ENCODE measurements around the gene COPZ2. TPM values are rescaled to one million over a fixed set of nuclear protein-coding genes. Genes with fewer than 3 reads are reported as not detected.

Gene COPZ2
- total and polyA plus RNA-seq, 9 of the 15 experiments (the other 6 are each of a cell fraction or from before 2014, with no cell fraction given), result 0.22 to 0.49 TPM; not detected in 7

GRCh38 chr17:48011405-48012150, 26.0 kb downstream of the COPZ2 start (continued):
- TF ChIP-seq ZBTB5 (IDR thresholded peaks at IDR 0.05), result no peak
- TF ChIP-seq DPF2 (IDR thresholded peaks at IDR 0.05), result peak; percentile 65; the same call in 1 of the 2 replicates
- TF ChIP-seq KLF13 (tag; IDR thresholded peaks at IDR 0.05; ENCODE audit: borderline replicate concordance, low read depth), result no peak
- TF ChIP-seq HLTF (IDR thresholded peaks at IDR 0.05), result no peak
- TF ChIP-seq SAP30 (IDR thresholded peaks at IDR 0.05; ENCODE audit: borderline replicate concordance, insufficient read depth, low read depth, low read length, poor library complexity, severe bottlenecking), result no peak
- TF ChIP-seq POLR2A (conservative IDR thresholded peaks at IDR 0.05), result no peak
- TF ChIP-seq, protein P1, sequence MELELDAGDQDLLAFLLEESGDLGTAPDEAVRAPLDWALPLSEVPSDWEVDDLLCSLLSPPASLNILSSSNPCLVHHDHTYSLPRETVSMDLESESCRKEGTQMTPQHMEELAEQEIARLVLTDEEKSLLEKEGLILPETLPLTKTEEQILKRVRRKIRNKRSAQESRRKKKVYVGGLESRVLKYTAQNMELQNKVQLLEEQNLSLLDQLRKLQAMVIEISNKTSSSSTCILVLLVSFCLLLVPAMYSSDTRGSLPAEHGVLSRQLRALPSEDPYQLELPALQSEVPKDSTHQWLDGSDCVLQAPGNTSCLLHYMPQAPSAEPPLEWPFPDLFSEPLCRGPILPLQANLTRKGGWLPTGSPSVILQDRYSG (tag; conservative IDR thresholded peaks at IDR 0.05; ENCODE audit: low read depth), result 0 out of 2 replicates have a peak, but pooled peaks have one; percentile 23
- TF ChIP-seq, protein P2, sequence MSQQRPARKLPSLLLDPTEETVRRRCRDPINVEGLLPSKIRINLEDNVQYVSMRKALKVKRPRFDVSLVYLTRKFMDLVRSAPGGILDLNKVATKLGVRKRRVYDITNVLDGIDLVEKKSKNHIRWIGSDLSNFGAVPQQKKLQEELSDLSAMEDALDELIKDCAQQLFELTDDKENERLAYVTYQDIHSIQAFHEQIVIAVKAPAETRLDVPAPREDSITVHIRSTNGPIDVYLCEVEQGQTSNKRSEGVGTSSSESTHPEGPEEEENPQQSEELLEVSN (IDR thresholded peaks at IDR 0.05; ENCODE audit: borderline replicate concordance in 1 of 2, extremely low read depth in 1 of 2, insufficient read depth in 1 of 2, insufficient read length in 1 of 2, low read depth in 1 of 2, low read length in 1 of 2, poor library complexity in 1 of 2, severe bottlenecking in 1 of 2), result peak; percentile 22 to 23
- TF ChIP-seq, protein P3, sequence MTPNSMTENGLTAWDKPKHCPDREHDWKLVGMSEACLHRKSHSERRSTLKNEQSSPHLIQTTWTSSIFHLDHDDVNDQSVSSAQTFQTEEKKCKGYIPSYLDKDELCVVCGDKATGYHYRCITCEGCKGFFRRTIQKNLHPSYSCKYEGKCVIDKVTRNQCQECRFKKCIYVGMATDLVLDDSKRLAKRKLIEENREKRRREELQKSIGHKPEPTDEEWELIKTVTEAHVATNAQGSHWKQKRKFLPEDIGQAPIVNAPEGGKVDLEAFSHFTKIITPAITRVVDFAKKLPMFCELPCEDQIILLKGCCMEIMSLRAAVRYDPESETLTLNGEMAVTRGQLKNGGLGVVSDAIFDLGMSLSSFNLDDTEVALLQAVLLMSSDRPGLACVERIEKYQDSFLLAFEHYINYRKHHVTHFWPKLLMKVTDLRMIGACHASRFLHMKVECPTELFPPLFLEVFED (CRISPR knock-in tag; conservative IDR thresholded peaks at IDR 0.05), result peak; percentile 50; the same call in 1 of the 2 replicates
- no peak for TF ChIP-seq TARDBP (IDR thresholded peaks at IDR 0.05)
- TF ChIP-seq, protein P4, sequence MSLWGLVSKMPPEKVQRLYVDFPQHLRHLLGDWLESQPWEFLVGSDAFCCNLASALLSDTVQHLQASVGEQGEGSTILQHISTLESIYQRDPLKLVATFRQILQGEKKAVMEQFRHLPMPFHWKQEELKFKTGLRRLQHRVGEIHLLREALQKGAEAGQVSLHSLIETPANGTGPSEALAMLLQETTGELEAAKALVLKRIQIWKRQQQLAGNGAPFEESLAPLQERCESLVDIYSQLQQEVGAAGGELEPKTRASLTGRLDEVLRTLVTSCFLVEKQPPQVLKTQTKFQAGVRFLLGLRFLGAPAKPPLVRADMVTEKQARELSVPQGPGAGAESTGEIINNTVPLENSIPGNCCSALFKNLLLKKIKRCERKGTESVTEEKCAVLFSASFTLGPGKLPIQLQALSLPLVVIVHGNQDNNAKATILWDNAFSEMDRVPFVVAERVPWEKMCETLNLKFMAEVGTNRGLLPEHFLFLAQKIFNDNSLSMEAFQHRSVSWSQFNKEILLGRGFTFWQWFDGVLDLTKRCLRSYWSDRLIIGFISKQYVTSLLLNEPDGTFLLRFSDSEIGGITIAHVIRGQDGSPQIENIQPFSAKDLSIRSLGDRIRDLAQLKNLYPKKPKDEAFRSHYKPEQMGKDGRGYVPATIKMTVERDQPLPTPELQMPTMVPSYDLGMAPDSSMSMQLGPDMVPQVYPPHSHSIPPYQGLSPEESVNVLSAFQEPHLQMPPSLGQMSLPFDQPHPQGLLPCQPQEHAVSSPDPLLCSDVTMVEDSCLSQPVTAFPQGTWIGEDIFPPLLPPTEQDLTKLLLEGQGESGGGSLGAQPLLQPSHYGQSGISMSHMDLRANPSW (CRISPR knock-in tag; IDR thresholded peaks at IDR 0.05), result no peak
- TF ChIP-seq RAD21 (CRISPR knock-in tag; conservative IDR thresholded peaks at IDR 0.05 in 1 of 2, IDR thresholded peaks at IDR 0.05 in 1 of 2), result peak; percentile 34 to 67
- no peak for TF ChIP-seq ZNF174 (CRISPR knock-in tag; IDR thresholded peaks at IDR 0.05)
- no peak for TF ChIP-seq NELFE (IDR thresholded peaks at IDR 0.05; ENCODE audit: insufficient read depth, insufficient read length)
- TF ChIP-seq TCFL5 (CRISPR knock-in tag; conservative IDR thresholded peaks at IDR 0.05), result no peak
- no peak for TF ChIP-seq U2AF1 (optimal IDR thresholded peaks at IDR 0.05; ENCODE audit: low read depth, low read length)
- no peak for TF ChIP-seq LCOR (CRISPR knock-in tag; IDR thresholded peaks at IDR 0.05)
- TF ChIP-seq GTF2A2 (tag; IDR thresholded peaks at IDR 0.05), result no peak

Data from K562 (cell line).